Activated CD8-positive, alpha-beta T cell treated with anti-CD3 and anti-CD28 coated beads for 36 hours (primary cell): ENCODE measurements around the gene SLC2A3. TPM values are rescaled to one million over a fixed set of nuclear protein-coding genes. Genes with fewer than 3 reads are reported as not detected.
"Not testable (repeated sequence)": the region's sequence is repeated elsewhere in the genome, so short reads cannot be mapped to it uniquely, and the experiment has no call there.

Experiments used
- ATAC-seq: fragments of 200-7000 bp; cut with Tn5 transposase; one replicate; pipeline ENCODE4 v1.10.0; 2021; ENCODE audit warnings: mild to moderate bottlenecking, moderate library complexity
- CTCF ChIA-PET: fragments of 350-600 bp; sonication (Branson Sonifier 250); formaldehyde crosslinking; loops from one replicate; lab custom pipeline; 2021; ENCODE audit warnings: antibody characterized with exemption; lab: Charles Lee
- POLR2A ChIA-PET: fragments of 350-600 bp; sonication (Branson Sonifier 250); formaldehyde crosslinking; loops from one replicate; lab custom pipeline; 2021; ENCODE audit warnings: antibody characterized with exemption; lab: Charles Lee
- DNase-seq: peaks from one replicate; pipeline ENCODE4 v3.0.0-alpha.2; 2020
- H3K27ac Mint-ChIP-seq: one replicate; pipeline ENCODE4 v1.8.0; 2021; ENCODE audit warnings: mild to moderate bottlenecking, mixed read lengths
- H3K27me3 Mint-ChIP-seq: one replicate; pipeline ENCODE4 v1.8.0; 2021; ENCODE audit warnings: mixed read lengths
- H3K36me3 Mint-ChIP-seq: one replicate; pipeline ENCODE4 v1.8.0; 2021; ENCODE audit warnings: low read depth, mixed read lengths
- H3K4me1 Mint-ChIP-seq: one replicate; pipeline ENCODE4 v1.8.0; 2021; ENCODE audit warnings: low read depth, mixed read lengths
- H3K4me3 Mint-ChIP-seq: one replicate; pipeline ENCODE4 v1.8.0; 2021; ENCODE audit warnings: mild to moderate bottlenecking, moderate library complexity, mixed read lengths
- H3K9me3 Mint-ChIP-seq: one replicate; pipeline ENCODE4 v1.8.0; 2021; ENCODE audit warnings: mixed read lengths
- intact Hi-C: fragments of 100-400 bp; cut with micrococcal nuclease; formaldehyde crosslinking; loops from one replicate; pipeline ENCODE4 v1.10.0; 2022
- total RNA-seq, 2 experiments: library from RNA; stranded (reverse); gene quantifications; one replicate each; pipeline ENCODE4 v1.2.3, GENCODE V29; 2021
- TF ChIP-seq, protein P1 (sequence below): fragments of 200-600 bp; IDR thresholded peaks from one replicate; pipeline ENCODE4 v1.8.0; 2022; ENCODE audit warnings: antibody characterized with exemption, mild to moderate bottlenecking

SLC2A3 gene
- total RNA-seq, 2 experiments from 2014 or later = 488 to 528 TPM

DNA sequence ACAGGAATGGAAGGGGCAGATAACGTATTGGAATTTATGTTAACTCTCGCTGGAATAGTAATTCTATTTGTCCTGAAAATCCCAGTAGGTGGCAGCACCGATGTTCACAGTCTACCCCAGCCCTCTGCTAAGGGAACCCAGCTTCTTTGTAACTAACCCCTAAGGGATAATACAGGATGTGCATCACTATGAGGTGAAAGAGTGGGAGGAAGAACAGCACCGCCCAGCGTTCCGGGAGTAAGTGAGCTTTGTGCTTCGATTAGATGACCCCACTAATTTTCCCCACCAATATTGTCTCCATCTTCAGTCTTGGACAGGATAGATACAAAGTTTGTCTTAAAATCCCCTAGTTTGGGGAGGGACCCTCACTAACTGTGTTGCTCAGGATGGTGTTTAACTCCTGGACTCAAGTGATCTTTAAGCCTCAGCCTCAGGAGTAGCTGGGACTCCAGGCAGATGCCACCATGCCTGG lies 2.7 kb downstream of the SLC2A3 start:
- DNase-seq (peak; percentile 86), ATAC-seq (peak; percentile 78)
- Mint-ChIP-seq H3K27me3 (no peaks in the 10 kb centered on the region), H3K27ac (no peak overlapping the region), H3K36me3 (peaks cover 36% of the 10 kb centered on the region), H3K4me1 (peaks cover 33% of the 10 kb centered on the region), H3K4me3 (no peak overlapping the region), H3K9me3 (no peaks in the 10 kb centered on the region)
- intact Hi-C loops = loop anchor here (1.0 kb wide), 1 partner anchor 62 kb away; no protein-coding TSS in a partner anchor
- ChIA-PET CTCF (interaction anchor here (0.6 to 7.6 kb wide), 27 partner anchors 10 to 304 kb away, joined by 3 to 162 read pairs (median 6); partner anchors contain the start of gene C3AR1), POLR2A (interaction anchor here (0.6 to 9.7 kb wide), 15 partner anchors 10 to 144 kb away, joined by 3 to 142 read pairs (median 9); no protein-coding TSS in a partner anchor)
- TF ChIP-seq, protein P1, sequence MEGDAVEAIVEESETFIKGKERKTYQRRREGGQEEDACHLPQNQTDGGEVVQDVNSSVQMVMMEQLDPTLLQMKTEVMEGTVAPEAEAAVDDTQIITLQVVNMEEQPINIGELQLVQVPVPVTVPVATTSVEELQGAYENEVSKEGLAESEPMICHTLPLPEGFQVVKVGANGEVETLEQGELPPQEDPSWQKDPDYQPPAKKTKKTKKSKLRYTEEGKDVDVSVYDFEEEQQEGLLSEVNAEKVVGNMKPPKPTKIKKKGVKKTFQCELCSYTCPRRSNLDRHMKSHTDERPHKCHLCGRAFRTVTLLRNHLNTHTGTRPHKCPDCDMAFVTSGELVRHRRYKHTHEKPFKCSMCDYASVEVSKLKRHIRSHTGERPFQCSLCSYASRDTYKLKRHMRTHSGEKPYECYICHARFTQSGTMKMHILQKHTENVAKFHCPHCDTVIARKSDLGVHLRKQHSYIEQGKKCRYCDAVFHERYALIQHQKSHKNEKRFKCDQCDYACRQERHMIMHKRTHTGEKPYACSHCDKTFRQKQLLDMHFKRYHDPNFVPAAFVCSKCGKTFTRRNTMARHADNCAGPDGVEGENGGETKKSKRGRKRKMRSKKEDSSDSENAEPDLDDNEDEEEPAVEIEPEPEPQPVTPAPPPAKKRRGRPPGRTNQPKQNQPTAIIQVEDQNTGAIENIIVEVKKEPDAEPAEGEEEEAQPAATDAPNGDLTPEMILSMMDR = peak; percentile 79

DNA sequence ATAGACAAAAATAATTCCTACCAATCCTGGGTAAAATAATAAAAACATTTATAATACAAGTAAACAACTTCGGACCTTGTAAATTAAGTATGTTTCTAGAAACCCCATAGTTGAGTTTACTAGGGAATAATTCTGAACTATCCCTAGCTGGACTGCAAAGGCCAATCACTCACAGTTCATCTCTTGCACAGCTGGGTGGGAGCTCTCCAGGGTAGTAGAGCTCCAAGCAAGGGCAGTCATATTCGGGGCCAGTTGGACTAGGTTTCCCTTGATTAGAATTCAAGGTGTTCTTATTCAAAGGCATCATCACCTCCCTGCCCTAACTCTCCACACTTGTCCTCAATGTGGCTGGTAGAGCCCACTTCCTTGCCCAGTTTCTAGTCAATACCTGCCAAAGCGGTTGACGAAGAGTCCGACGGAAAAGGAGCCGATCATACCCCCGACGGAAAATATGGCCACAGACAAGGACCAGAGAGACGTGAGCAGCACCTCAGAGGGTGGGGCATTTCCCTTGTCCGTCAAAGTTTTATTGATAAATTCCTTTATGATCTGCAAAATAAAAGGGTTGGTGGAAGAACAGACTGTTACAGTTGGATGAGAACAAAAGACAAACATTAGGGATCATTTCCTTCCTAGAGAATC lies 3.3 kb downstream of the SLC2A3 start:
- H3K9me3 Mint-ChIP-seq, H3K27ac Mint-ChIP-seq, ATAC-seq, DNase-seq, H3K4me3 Mint-ChIP-seq, H3K27me3 Mint-ChIP-seq: not testable (repeated sequence)
- CTCF ChIA-PET = interaction anchor here (0.8 to 7.6 kb wide), 24 partner anchors 10 to 304 kb away, joined by 3 to 162 read pairs (median 7); partner anchors contain the start of gene C3AR1
- H3K36me3 Mint-ChIP-seq = peaks cover 40% of the 10 kb centered on the region
- peaks cover 31% of the 10 kb centered on the region for H3K4me1 Mint-ChIP-seq
- POLR2A ChIA-PET = interaction anchor here (1.0 to 9.7 kb wide), 14 partner anchors 10 to 102 kb away, joined by 3 to 142 read pairs (median 10); no protein-coding TSS in a partner anchor
- intact Hi-C loops = loop anchor here (1.0 kb wide), 1 partner anchor 63 kb away; no protein-coding TSS in a partner anchor

DNA sequence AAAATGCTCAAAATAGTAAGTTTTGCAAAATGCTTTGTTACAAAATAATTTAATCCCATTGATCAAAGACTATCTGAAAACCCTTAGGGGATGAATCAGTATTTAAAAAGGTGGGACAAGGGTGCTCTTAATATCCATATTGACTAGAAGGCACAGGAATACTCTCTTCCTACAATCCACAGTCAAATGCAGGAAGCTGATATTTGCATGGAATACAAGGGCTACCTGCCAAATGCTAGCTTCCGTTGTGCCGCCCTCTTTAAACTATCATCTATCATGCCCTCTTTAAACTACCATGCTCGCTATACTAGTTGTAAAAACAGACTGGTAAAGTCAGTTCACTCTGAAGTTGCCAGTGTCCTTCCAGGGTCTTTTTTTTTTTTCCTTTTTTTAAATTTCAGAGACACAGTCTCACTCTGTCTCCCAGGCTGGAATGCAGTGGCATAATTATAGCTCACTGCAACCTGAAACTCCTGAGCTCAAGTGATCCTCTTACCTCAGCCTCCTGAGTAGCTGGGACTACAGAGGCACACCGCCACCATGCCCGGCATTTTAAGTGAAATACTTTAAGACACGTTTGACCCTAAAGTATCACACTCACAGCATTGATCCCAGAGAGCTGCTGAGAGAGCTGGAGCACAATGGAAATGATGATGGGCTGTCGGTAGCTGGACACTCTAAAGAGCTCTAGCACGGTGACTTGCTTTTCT lies 6.7 kb downstream of the SLC2A3 start:
- intact Hi-C loops = no loop called here
- Mint-ChIP-seq H3K4me1 (peaks cover 52% of the 10 kb centered on the region), H3K9me3 (no peaks in the 10 kb centered on the region), H3K36me3 (peaks cover 63% of the 10 kb centered on the region), H3K27me3 (no peaks in the 10 kb centered on the region), H3K27ac (peak overlapping the region; percentile 55), H3K4me3 (no peak overlapping the region)
- TF ChIP-seq, protein P1 = no peak
- CTCF ChIA-PET = no interaction called here
- ATAC-seq (no peak), DNase-seq (no peak)
- POLR2A ChIA-PET = interaction anchor here (1.2 to 1.6 kb wide), 3 partner anchors 11 to 65 kb away, joined by 3 to 4 read pairs (median 3); no protein-coding TSS in a partner anchor

DNA sequence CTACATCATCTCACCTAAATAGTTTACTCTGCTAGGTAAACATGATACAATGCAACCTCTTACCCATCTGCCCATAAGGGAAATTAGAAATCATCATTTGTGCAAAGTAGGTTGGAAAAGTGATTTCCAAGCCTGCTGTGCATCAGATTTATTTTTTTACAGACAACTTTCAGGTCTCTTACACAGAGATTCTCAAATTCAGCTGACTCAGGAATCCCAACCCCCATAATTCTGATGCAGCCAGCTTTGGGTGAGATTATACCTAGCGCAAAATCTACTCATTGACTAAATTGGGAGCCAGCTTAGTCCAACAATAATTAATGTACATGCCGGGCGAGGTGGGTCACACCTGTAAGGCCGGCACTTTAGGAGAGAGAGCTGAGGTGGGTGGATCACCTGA lies 8.5 kb downstream of the SLC2A3 start:
- Mint-ChIP-seq H3K9me3 (no peaks in the 10 kb centered on the region), H3K27me3 (no peaks in the 10 kb centered on the region), H3K4me1 (peaks cover 55% of the 10 kb centered on the region), H3K27ac (no peak overlapping the region), H3K4me3 (no peak overlapping the region), H3K36me3 (peaks cover 74% of the 10 kb centered on the region)
- POLR2A ChIA-PET = interaction anchor here (1.6 to 1.8 kb wide), 2 partner anchors 9 to 33 kb away, joined by 4 to 7 read pairs; no protein-coding TSS in a partner anchor
- DNase-seq (no peak), ATAC-seq (no peak)
- CTCF ChIA-PET = no interaction called here
- TF ChIP-seq, protein P1 = no peak
- intact Hi-C loops = no loop called here

DNA sequence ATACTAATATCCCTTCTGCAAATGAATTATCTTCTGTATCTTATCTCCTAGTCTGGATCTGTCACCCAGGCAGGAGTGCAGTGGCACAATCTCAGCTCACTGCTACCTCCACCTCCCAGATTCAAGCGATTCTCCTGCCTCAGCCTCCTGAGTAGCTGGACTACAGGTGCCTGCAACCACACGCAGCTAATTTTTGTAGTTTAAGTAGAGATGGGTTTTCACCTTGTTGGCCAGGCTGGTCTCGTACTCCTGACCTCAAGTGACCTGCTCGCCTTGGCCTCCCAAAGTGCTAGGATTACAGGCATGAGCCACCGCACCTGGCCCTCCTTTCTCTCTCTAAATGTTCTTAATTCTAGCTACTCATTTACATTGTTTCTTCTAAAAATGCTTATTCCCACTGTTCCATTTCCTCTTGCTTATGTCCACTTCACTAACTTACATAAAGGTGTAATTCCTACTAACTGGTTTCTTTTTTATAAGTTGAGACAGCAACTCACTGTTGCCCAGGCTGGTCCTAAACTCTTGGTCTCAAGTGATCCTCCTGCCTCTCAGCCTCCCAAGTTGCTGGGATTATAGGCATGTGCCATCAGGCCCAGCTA lies 9.8 kb downstream of the SLC2A3 start:
- intact Hi-C loops, H3K9me3 Mint-ChIP-seq, ATAC-seq, H3K27me3 Mint-ChIP-seq, H3K4me3 Mint-ChIP-seq, DNase-seq: not testable (repeated sequence)
- Mint-ChIP-seq H3K27ac (peak overlapping the region; percentile 52), H3K4me1 (peaks cover 54% of the 10 kb centered on the region), H3K36me3 (peaks cover 77% of the 10 kb centered on the region)
- ChIA-PET CTCF (interaction anchor here (0.9 to 1.3 kb wide), 2 partner anchors 10 to 284 kb away, joined by 3 read pairs; no protein-coding TSS in a partner anchor), POLR2A (interaction anchor here (0.7 to 1.7 kb wide), 3 partner anchors 9 to 21 kb away, joined by 3 to 5 read pairs (median 3); partner anchors contain the start of gene SLC2A3)
